ENCODE measurements around the gene NUMB.
"Not testable (repeated sequence)": the region's sequence is repeated elsewhere in the genome, so short reads cannot be mapped to it uniquely, and the experiment has no call there.

NUMB gene

DNA sequence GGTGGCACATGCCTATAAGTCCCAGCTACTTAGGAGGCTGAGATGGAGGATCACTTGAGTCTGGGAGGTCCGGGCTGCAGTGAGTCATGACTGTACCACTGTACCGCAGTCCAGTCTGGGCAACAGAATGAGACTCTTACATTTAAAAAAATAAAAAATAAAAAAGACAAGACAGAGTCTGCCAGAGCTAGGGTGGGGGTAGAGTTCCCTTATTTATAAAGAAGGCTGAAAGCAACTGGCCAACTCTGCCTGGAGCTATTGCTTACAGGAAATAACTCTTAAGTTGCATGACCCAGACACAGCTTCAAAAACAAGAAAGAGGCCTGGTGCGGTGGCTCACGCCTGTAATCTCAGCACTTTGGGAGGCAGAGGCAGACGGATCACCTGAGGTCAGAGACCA, 31.5 kb downstream of the NUMB start:
- TF ChIP-seq, protein P1, sequence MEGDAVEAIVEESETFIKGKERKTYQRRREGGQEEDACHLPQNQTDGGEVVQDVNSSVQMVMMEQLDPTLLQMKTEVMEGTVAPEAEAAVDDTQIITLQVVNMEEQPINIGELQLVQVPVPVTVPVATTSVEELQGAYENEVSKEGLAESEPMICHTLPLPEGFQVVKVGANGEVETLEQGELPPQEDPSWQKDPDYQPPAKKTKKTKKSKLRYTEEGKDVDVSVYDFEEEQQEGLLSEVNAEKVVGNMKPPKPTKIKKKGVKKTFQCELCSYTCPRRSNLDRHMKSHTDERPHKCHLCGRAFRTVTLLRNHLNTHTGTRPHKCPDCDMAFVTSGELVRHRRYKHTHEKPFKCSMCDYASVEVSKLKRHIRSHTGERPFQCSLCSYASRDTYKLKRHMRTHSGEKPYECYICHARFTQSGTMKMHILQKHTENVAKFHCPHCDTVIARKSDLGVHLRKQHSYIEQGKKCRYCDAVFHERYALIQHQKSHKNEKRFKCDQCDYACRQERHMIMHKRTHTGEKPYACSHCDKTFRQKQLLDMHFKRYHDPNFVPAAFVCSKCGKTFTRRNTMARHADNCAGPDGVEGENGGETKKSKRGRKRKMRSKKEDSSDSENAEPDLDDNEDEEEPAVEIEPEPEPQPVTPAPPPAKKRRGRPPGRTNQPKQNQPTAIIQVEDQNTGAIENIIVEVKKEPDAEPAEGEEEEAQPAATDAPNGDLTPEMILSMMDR (IDR thresholded peaks at IDR 0.05; ENCODE audit: low read depth, low read length, missing control alignments), result no peak
- H3K4me3 ChIP-seq (ENCODE audit: low read depth, low read length), result no peak overlapping the region
- DNase-seq (ENCODE audit: low read depth), result no peak

- DNase-seq (ENCODE audit: low read depth), result no peak
- no peak overlapping the region; the same call in 1 of the 2 replicates for H3K4me3 ChIP-seq (ENCODE audit: low read depth, low read length)
- TF ChIP-seq, protein P1 (IDR thresholded peaks at IDR 0.05; ENCODE audit: low read depth, low read length, missing control alignments), result no peak
Measured at GRCh38 chr14:73424453-73424852, 33.9 kb downstream of the NUMB start.

- H3K4me3 ChIP-seq (ENCODE audit: low read depth, low read length); DNase-seq (ENCODE audit: low read depth): not testable (repeated sequence)
Measured at GRCh38 chr14:73423092-73423491, 35.3 kb downstream of the NUMB start.

DNA sequence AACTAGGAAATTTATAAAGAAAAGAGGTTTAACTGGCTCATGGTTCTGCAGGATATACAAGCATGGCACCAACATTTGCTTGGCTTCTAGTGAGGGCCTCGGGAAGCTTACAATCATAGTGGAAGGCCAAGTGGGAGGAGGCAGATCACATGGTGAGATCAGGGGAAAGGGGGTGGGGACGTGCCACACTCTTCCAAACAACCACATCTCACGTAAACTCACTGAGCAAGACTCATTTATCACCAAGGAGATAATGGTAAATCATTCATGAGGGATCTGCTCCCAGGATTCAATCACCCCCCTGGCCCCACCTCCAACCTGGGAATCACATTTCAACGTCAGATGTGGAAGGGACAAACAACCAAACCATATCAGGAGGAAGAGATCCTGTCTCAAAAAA, 35.8 kb downstream of the NUMB start:
- no peak overlapping the region for H3K4me3 ChIP-seq (ENCODE audit: low read depth, low read length)
- no peak for DNase-seq (ENCODE audit: low read depth)
- TF ChIP-seq, protein P1 (IDR thresholded peaks at IDR 0.05; ENCODE audit: low read depth, low read length, missing control alignments), result no peak

DNA sequence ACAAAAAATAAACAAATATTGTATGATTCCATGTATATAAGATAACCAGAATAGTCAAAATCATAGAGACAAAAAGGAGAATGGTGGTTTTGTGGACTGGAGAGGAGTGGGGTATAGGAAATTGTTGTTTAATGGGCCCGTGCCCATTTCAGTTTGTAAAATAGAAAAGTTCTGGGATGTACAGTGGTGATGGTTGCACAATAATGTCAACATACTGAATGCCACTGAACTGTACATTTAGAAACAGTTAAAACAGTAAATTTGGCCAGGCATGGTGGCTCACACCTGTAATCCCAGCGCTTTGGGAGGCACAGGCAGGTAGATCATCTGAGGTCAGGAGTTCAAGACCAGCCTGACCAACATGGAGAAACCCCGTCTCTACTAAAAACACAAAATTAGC, 40.1 kb downstream of the NUMB start:
- TF ChIP-seq, protein P1 (IDR thresholded peaks at IDR 0.05; ENCODE audit: low read depth, low read length, missing control alignments), result no peak
- no peak for DNase-seq (ENCODE audit: low read depth)
- no peak overlapping the region for H3K4me3 ChIP-seq (ENCODE audit: low read depth, low read length)

DNA sequence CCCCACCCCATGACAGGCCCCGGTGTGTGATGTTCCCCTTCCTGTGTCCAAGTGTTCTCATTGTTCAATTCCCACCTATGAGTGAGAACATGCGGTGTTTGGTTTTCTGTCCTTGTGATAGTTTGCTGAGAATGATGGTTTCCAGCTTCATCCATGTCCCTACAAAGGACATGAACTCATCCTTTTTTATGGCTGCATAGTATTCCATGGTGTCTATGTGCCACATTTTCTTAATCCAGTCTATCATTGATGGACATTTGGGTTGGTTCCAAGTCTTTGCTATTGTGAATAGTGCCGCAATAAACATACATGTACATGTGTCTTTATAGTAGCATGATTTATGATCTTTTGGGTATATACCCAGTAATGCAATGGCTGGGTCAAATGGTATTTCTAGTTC, 52.1 kb downstream of the NUMB start:
- not testable (repeated sequence) for DNase-seq (ENCODE audit: low read depth); H3K4me3 ChIP-seq (ENCODE audit: low read depth, low read length)

DNA sequence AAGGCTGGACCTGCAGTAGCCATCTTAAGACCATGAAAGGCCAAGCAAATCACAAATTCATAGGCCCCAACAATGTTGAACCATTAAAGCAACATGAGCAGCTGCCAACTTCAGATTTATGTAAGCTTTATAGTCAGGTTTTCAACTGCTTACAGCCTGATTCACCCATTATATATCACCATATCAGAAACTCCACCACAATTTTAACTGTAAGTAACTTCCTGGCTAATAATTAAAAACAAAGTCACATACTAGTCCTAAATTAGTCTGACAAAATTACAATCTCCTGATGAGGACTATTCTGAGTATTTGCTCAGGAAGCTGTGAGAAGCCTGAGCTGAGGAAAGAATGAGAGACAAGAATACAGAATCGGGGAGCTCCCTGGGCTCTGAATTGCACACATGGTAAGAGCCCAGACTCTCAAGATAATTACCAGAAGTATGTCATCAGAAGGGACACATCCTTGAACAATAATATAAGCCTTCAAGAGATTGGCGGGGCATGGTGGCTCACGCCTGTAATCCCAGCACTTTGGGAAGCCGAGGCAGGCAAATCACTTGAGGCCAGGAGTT, 55.1 kb downstream of the NUMB start:
- no peak overlapping the region for H3K4me3 ChIP-seq (ENCODE audit: low read depth, low read length)
- no peak for DNase-seq (ENCODE audit: low read depth)
- TF ChIP-seq, protein P1 (IDR thresholded peaks at IDR 0.05; ENCODE audit: low read depth, low read length, missing control alignments), result no peak

DNA sequence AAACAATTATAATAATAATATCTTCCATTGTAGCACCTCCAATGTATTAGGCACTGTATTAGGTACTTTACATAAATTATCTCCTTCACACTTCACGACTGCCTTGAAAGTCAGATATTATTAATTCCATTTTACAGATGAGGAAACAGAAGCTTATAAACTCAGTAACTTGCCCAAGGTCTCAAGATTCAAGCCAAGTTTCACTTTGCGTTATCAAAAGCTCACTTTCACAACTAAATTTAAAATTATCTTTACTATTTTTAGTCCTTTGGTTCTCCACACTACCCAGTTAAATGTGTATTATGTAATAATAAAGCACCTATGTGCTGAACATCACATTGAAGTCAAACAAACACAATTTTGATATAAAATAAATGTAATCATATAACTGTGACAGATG, 55.8 kb downstream of the NUMB start:
- TF ChIP-seq, protein P1 (IDR thresholded peaks at IDR 0.05; ENCODE audit: low read depth, low read length, missing control alignments), result no peak
- DNase-seq (ENCODE audit: low read depth), result no peak
- no peak overlapping the region for H3K4me3 ChIP-seq (ENCODE audit: low read depth, low read length)
